IMR-90 (cell line): ENCODE results near the gene LYRM2.

Source experiments
- BHLHE40 ChIP-seq: fragments of 150-350 bp; IDR thresholded peaks from 2 replicates; pipeline ENCODE4 v1.6.1; 2016; ENCODE audit warnings: mild to moderate bottlenecking, low read depth, low read length
- CHD1 ChIP-seq: IDR thresholded peaks from 2 replicates; pipeline ENCODE4 v1.6.1; 2012; ENCODE audit warnings: low read depth, low read length, improper control_type of control experiment
- CTCF ChIP-seq: conservative IDR thresholded peaks from 2 replicates; pipeline ENCODE4 v1.5.1; 2012; ENCODE audit warnings: mild to moderate bottlenecking, low read depth, low read length, improper control_type of control experiment
- ELK1 ChIP-seq: fragments of 150-350 bp; IDR thresholded peaks from 2 replicates; pipeline ENCODE4 v1.6.1; 2016; ENCODE audit warnings: low read depth, mild to moderate bottlenecking, low read length, moderate library complexity, borderline replicate concordance
- MAFK ChIP-seq: IDR thresholded peaks from 2 replicates; pipeline ENCODE4 v1.6.1; 2012; ENCODE audit warnings: low read depth, low read length, improper control_type of control experiment
- MAZ ChIP-seq: IDR thresholded peaks from 2 replicates; pipeline ENCODE4 v1.6.1; 2012; ENCODE audit warnings: low read depth, mild to moderate bottlenecking, low read length, improper control_type of control experiment, moderate library complexity, borderline replicate concordance
- MXI1 ChIP-seq: IDR thresholded peaks from 2 replicates; pipeline ENCODE4 v1.6.1; 2012; ENCODE audit warnings: low read depth, mild to moderate bottlenecking, low read length, moderate library complexity, borderline replicate concordance
- POLR2A ChIP-seq: IDR thresholded peaks from 2 replicates; pipeline ENCODE4 v1.6.1; 2012; ENCODE audit warnings: mild to moderate bottlenecking, low read depth, low read length
- RAD21 ChIP-seq: IDR thresholded peaks from 2 replicates; pipeline ENCODE4 v1.6.1; 2012; ENCODE audit warnings: low read length, improper control_type of control experiment
- SMC3 ChIP-seq: fragments of 150-350 bp; IDR thresholded peaks from 2 replicates; pipeline ENCODE4 v1.6.1; 2016; ENCODE audit warnings: low read depth, mild to moderate bottlenecking, antibody characterized with exemption, low read length, moderate library complexity
- USF2 ChIP-seq: fragments of 150-350 bp; IDR thresholded peaks from 2 replicates; pipeline ENCODE4 v1.6.1; 2017; ENCODE audit warnings: mild to moderate bottlenecking, antibody characterized with exemption, low read length, low read depth

- TF ChIP-seq RAD21: no peak
- no peak for TF ChIP-seq CTCF
- TF ChIP-seq SMC3: no peak
- TF ChIP-seq CHD1: no peak
- no peak for TF ChIP-seq USF2
- TF ChIP-seq POLR2A: no peak
- TF ChIP-seq ELK1: no peak
- TF ChIP-seq BHLHE40: no peak
- no peak for TF ChIP-seq MXI1
- TF ChIP-seq MAFK: no peak
- no peak for TF ChIP-seq MAZ
These were observed 33.9 kb downstream of the LYRM2 start for GRCh38 chr6:89604653-89605052.
